Mesendoderm (in vitro differentiated cells): ENCODE results near the gene HTR3B.
"Not testable (repeated sequence)": the region's sequence is repeated elsewhere in the genome, so short reads cannot be mapped to it uniquely, and the experiment has no call there.

Experiments
- DNase-seq: peaks from one replicate; pipeline ENCODE4 v3.0.0; 2013
- H2AK5ac ChIP-seq: 2 replicates; pipeline ENCODE4 v1.6.1; 2013; ENCODE audit warnings: low read length, inconsistent platforms
- H2BK120ac ChIP-seq: 2 replicates; pipeline ENCODE4 v1.6.1; 2013; ENCODE audit warnings: low read depth, mild to moderate bottlenecking, low read length, moderate library complexity, mixed read lengths
- H2BK15ac ChIP-seq: replicated peaks from 2 replicates; pipeline ENCODE4 v1.6.1; 2013; ENCODE audit warnings: low read depth, mild to moderate bottlenecking, moderate library complexity
- H2BK5ac ChIP-seq: 2 replicates; pipeline ENCODE4 v1.6.1; 2013; ENCODE audit warnings: low read length, inconsistent platforms
- H3K18ac ChIP-seq: 2 replicates; pipeline ENCODE4 v1.6.1; 2013; ENCODE audit warnings: mild to moderate bottlenecking, low read length, mixed read lengths
- H3K23ac ChIP-seq: one replicate; pipeline ENCODE4 v1.6.1; 2013; ENCODE audit warnings: low read length
- H3K27ac ChIP-seq: 2 replicates; pipeline ENCODE4 v1.5.1; 2013; ENCODE audit warnings: low read depth, mild to moderate bottlenecking, inconsistent platforms, low read length, moderate library complexity
- H3K27me3 ChIP-seq: 2 replicates; pipeline ENCODE4 v1.6.1; 2013; ENCODE audit warnings: low read length, control low read depth, mild to moderate bottlenecking, inconsistent platforms; ENCODE audit not compliant: insufficient read depth, poor library complexity
- H3K36me3 ChIP-seq: 2 replicates; pipeline ENCODE4 v1.6.1; 2013; ENCODE audit warnings: low read length, inconsistent platforms; ENCODE audit not compliant: control insufficient read depth, insufficient read depth
- H3K4ac ChIP-seq: one replicate; pipeline ENCODE4 v1.6.1; 2013; ENCODE audit warnings: low read depth, mild to moderate bottlenecking, low read length, moderate library complexity
- H3K4me1 ChIP-seq: 2 replicates; pipeline ENCODE4 v1.6.1; 2013; ENCODE audit warnings: low read depth, low read length, inconsistent platforms; ENCODE audit not compliant: control insufficient read depth
- H3K4me2 ChIP-seq: 2 replicates; pipeline ENCODE4 v1.6.1; 2013; ENCODE audit warnings: low read length
- H3K4me3 ChIP-seq: 2 replicates; pipeline ENCODE4 v1.5.1; 2013; ENCODE audit warnings: mild to moderate bottlenecking, low read length
- H3K56ac ChIP-seq: one replicate; pipeline ENCODE4 v1.6.1; 2013; ENCODE audit warnings: low read length
- H3K79me1 ChIP-seq: 2 replicates; pipeline ENCODE4 v1.6.1; 2013; ENCODE audit warnings: low read length, inconsistent platforms
- H3K79me2 ChIP-seq: 2 replicates; pipeline ENCODE4 v1.6.1; 2013; ENCODE audit warnings: mild to moderate bottlenecking, low read length; ENCODE audit not compliant: control insufficient read depth, insufficient read depth
- H3K9ac ChIP-seq: 2 replicates; pipeline ENCODE4 v1.6.1; 2013; ENCODE audit warnings: low read length, inconsistent platforms
- H4K5ac ChIP-seq: one replicate; pipeline ENCODE4 v1.6.1; 2013; ENCODE audit warnings: low read length
- H4K8ac ChIP-seq: one replicate; pipeline ENCODE4 v1.6.1; 2013; ENCODE audit warnings: low read depth, mild to moderate bottlenecking, control low read depth, low read length, moderate library complexity
- WGBS: extraction: QIAGEN DNeasy Blood & Tissue Kit; methylation state at CpG from one replicate; pipeline ENCODE4 v1.1.7; 2013; ENCODE audit warnings: low lambda C conversion rate, missing lambda C conversion rate; ENCODE audit not compliant: insufficient coverage; ENCODE audit errors: extremely low coverage; 5-methylcytosine and 5-hydroxymethylcytosine counted together

Gene HTR3B

DNA sequence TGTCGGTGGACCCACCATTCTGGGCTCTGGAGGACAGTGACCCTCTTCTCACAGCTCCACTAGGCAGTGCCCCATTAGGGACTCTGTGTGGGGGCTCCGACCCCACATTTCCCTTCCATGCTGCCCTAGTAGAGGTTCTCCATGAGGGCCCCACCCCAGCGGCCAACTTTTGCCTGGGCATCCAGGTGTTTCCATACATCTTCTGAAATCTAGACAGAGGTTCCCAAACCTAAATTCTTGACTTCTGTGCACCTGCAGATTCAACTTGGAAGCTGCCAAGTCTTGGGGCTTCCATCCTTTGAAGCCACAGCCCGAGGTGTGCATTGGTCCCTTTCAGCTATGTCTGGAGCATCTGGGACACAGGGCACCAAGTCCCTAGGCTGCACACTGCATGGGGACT is 25.1 kb upstream of the HTR3B start:
- H3K27me3 ChIP-seq, H2AK5ac ChIP-seq, H3K79me1 ChIP-seq, H3K9ac ChIP-seq, H2BK15ac ChIP-seq, H2BK5ac ChIP-seq, H3K4me2 ChIP-seq, H3K56ac ChIP-seq, H4K8ac ChIP-seq, H3K36me3 ChIP-seq, H3K4me3 ChIP-seq, H3K79me2 ChIP-seq, H3K27ac ChIP-seq, H3K4me1 ChIP-seq, H3K4ac ChIP-seq, H3K23ac ChIP-seq, H3K18ac ChIP-seq, DNase-seq, H4K5ac ChIP-seq, H2BK120ac ChIP-seq: not testable (repeated sequence)
- no CpG with 5 or more reads among the region's 4 CpGs for WGBS

- no CpG with 5 or more reads among the region's 4 CpGs for WGBS
- Histone ChIP-seq H2BK5ac (no peak overlapping the region), H4K8ac (no peak overlapping the region), H3K4me1 (peaks cover under 1% of the 10 kb centered on the region), H2AK5ac (no peak overlapping the region), H3K4me2 (no peak overlapping the region), H3K27me3 (no peaks in the 10 kb centered on the region), H3K56ac (no peak overlapping the region), H2BK120ac (no peak overlapping the region), H3K9ac (no peak overlapping the region), H4K5ac (no peak overlapping the region), H3K4me3 (no peak overlapping the region), H3K36me3 (no peaks in the 10 kb centered on the region), H3K23ac (no peak overlapping the region), H3K79me1 (no peaks in the 10 kb centered on the region), H2BK15ac (no peak overlapping the region), H3K18ac (no peak overlapping the region), H3K79me2 (no peaks in the 10 kb centered on the region), H3K27ac (no peak overlapping the region), H3K4ac (no peak overlapping the region)
- no peak for DNase-seq
Observed at GRCh38 chr11:113880971-113881370, 23.6 kb upstream of the HTR3B start.

GRCh38 chr11:113881856-113882255 is 22.7 kb upstream of the HTR3B start:
- Histone ChIP-seq H4K5ac (no peak overlapping the region), H3K4me1 (no peaks in the 10 kb centered on the region), H2BK120ac (no peak overlapping the region), H2AK5ac (no peak overlapping the region), H3K36me3 (no peaks in the 10 kb centered on the region), H3K79me2 (no peaks in the 10 kb centered on the region), H3K4ac (no peak overlapping the region), H2BK15ac (no peak overlapping the region), H3K27ac (no peak overlapping the region), H3K27me3 (no peaks in the 10 kb centered on the region), H3K23ac (no peak overlapping the region), H3K4me3 (no peak overlapping the region), H3K4me2 (no peak overlapping the region), H3K79me1 (no peaks in the 10 kb centered on the region), H3K9ac (no peak overlapping the region), H3K56ac (no peak overlapping the region), H4K8ac (no peak overlapping the region), H3K18ac (no peak overlapping the region), H2BK5ac (no peak overlapping the region)
- DNase-seq, result no peak
- WGBS, result no CpG with 5 or more reads among the region's 1 CpG

DNA sequence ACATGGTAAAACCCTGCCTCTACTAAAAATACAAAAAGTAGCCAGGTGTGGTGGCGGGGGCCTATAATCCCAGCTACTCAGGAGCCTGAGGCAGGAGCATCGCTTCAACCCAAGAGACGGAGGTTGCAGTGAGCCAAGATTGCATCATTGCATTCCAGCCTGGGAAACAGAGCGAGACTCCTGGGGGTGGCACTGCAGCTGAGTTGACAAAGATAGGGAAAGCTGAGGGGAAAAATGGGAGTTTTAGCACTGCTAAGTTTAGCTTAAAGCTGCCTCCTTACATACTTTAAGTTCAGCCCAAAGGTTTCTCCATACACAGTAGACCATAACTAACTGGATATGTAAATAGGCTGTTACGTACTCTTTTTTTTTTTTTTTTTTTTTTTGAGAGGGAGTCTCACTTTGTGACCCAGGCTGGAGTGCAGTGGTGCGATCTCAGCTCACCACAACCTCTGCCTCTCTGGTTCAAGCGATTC is 20.2 kb upstream of the HTR3B start:
- no peak overlapping the region for H2BK15ac ChIP-seq
- H2BK120ac ChIP-seq, result no peak overlapping the region
- no peaks in the 10 kb centered on the region for H3K27me3 ChIP-seq
- no peaks in the 10 kb centered on the region for H3K4me1 ChIP-seq
- no peak overlapping the region for H3K4me3 ChIP-seq
- peak overlapping the region; percentile 59 for H3K27ac ChIP-seq
- no peak overlapping the region for H3K4me2 ChIP-seq
- H3K9ac ChIP-seq, result no peak overlapping the region
- H3K4ac ChIP-seq, result no peak overlapping the region
- no peak overlapping the region for H3K56ac ChIP-seq
- no peaks in the 10 kb centered on the region for H3K36me3 ChIP-seq
- H2BK5ac ChIP-seq, result no peak overlapping the region
- no peak overlapping the region for H3K23ac ChIP-seq
- WGBS, result no CpG with 5 or more reads among the region's 7 CpGs
- H2AK5ac ChIP-seq, result no peak overlapping the region
- H4K5ac ChIP-seq, result no peak overlapping the region
- DNase-seq, result peak; percentile 93
- no peaks in the 10 kb centered on the region for H3K79me1 ChIP-seq
- H3K18ac ChIP-seq, result no peak overlapping the region
- H3K79me2 ChIP-seq, result no peaks in the 10 kb centered on the region
- no peak overlapping the region for H4K8ac ChIP-seq

GRCh38 chr11:113885897-113886296 is 18.7 kb upstream of the HTR3B start:
- H3K4me1 ChIP-seq, result no peaks in the 10 kb centered on the region
- no peak overlapping the region for H3K23ac ChIP-seq
- no peak overlapping the region for H2AK5ac ChIP-seq
- peak overlapping the region; percentile 24 for H3K4ac ChIP-seq
- H3K4me3 ChIP-seq, result no peak overlapping the region
- no peak overlapping the region for H3K4me2 ChIP-seq
- no peak overlapping the region for H3K56ac ChIP-seq
- DNase-seq, result peak; percentile 73
- WGBS, result no CpG with 5 or more reads among the region's 6 CpGs
- no peak overlapping the region for H3K18ac ChIP-seq
- H3K9ac ChIP-seq, result no peak overlapping the region
- no peaks in the 10 kb centered on the region for H3K36me3 ChIP-seq
- H3K79me2 ChIP-seq, result no peaks in the 10 kb centered on the region
- no peak overlapping the region for H2BK120ac ChIP-seq
- no peaks in the 10 kb centered on the region for H3K27me3 ChIP-seq
- H2BK15ac ChIP-seq, result no peak overlapping the region
- no peak overlapping the region for H3K27ac ChIP-seq
- H3K79me1 ChIP-seq, result no peaks in the 10 kb centered on the region
- H4K5ac ChIP-seq, result no peak overlapping the region
- H4K8ac ChIP-seq, result no peak overlapping the region
- no peak overlapping the region for H2BK5ac ChIP-seq

GRCh38 chr11:113888848-113889247 is 15.7 kb upstream of the HTR3B start:
- Histone ChIP-seq H4K8ac (no peak overlapping the region), H3K79me2 (no peaks in the 10 kb centered on the region), H3K23ac (no peak overlapping the region), H3K9ac (no peak overlapping the region), H4K5ac (no peak overlapping the region), H3K4me3 (no peak overlapping the region), H3K79me1 (no peaks in the 10 kb centered on the region), H2BK15ac (no peak overlapping the region), H2BK5ac (no peak overlapping the region), H3K4ac (no peak overlapping the region), H3K27me3 (no peaks in the 10 kb centered on the region), H3K4me2 (no peak overlapping the region), H2AK5ac (no peak overlapping the region), H3K27ac (no peak overlapping the region), H3K4me1 (no peaks in the 10 kb centered on the region), H3K36me3 (no peaks in the 10 kb centered on the region), H3K56ac (no peak overlapping the region), H3K18ac (no peak overlapping the region), H2BK120ac (no peak overlapping the region)
- no peak for DNase-seq
